ENCODE data around the gene ANKRD40. TPM values are rescaled to one million over a fixed set of nuclear protein-coding genes. Genes with fewer than 3 reads are reported as not detected.

The ANKRD40 gene, protein sequence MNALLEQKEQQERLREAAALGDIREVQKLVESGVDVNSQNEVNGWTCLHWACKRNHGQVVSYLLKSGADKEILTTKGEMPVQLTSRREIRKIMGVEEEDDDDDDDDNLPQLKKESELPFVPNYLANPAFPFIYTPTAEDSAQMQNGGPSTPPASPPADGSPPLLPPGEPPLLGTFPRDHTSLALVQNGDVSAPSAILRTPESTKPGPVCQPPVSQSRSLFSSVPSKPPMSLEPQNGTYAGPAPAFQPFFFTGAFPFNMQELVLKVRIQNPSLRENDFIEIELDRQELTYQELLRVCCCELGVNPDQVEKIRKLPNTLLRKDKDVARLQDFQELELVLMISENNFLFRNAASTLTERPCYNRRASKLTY
- total RNA-seq: 38.4 and 41.1 TPM in 2 replicates
- long read RNA-seq, full-length matches to known transcripts: 5 of 9 reads
- long read RNA-seq, partial matches to known transcripts: 1 of 9 reads
- long read RNA-seq, other reads (novel, unspliced or antisense): 3 of 9 reads

DNA sequence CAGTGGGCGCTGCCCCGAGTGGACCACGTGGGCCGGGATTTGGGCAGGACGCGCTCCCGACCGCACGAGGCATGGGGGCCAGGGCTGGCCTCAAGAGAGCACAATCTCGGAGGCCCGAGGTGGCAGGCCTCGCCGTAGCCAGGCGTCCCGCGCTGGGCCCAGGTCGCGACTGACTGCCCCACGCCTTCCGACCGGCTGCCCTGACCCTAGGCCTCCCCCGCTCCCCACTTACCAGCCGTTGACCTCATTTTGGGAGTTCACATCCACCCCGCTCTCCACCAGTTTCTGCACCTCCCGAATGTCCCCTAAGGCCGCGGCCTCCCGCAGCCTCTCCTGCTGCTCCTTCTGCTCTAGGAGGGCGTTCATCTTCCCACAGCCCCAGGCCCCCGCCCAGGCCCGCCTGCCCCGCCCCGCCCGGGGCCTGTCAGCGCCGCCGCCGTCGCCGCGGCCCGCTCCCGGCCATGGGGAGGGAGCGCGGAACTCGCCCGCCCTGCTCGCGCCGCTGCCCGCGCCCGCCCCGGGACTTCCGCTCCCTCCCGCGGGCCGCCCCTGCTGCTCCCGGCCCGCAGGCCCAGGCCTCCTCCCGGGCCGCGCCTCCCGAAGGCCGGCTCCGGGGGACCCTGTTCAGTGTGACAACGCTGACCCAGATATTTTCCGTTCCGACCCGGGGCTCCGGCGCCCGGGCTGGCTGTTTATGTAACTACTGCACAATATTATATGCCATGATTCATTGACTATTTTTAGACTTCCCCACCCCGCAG lies at the start of gene ANKRD40:
ANKRD40 (minus strand) TSS at position 626 of the 761 bp plus-strand sequence; CDS start at position 366, 260 bp downstream.
- peaks cover 7% of the 10 kb centered on the region for H3K36me3 Mint-ChIP-seq (ENCODE audit: unreplicated experiment)
- DNase-seq (ENCODE audit: extremely low spot score, unreplicated experiment): peak; percentile 96
- peaks cover 3% of the 10 kb centered on the region for H3K27me3 Mint-ChIP-seq (ENCODE audit: unreplicated experiment)
- peak within 1 kb of the TSS; percentile 97 for H3K27ac Mint-ChIP-seq (ENCODE audit: unreplicated experiment)
- no peaks in the 10 kb centered on the region for H3K9me3 Mint-ChIP-seq (ENCODE audit: unreplicated experiment)
- peak within 1 kb of the TSS; percentile 93 for H3K4me3 Mint-ChIP-seq (ENCODE audit: unreplicated experiment)
- TF ChIP-seq, protein P1, sequence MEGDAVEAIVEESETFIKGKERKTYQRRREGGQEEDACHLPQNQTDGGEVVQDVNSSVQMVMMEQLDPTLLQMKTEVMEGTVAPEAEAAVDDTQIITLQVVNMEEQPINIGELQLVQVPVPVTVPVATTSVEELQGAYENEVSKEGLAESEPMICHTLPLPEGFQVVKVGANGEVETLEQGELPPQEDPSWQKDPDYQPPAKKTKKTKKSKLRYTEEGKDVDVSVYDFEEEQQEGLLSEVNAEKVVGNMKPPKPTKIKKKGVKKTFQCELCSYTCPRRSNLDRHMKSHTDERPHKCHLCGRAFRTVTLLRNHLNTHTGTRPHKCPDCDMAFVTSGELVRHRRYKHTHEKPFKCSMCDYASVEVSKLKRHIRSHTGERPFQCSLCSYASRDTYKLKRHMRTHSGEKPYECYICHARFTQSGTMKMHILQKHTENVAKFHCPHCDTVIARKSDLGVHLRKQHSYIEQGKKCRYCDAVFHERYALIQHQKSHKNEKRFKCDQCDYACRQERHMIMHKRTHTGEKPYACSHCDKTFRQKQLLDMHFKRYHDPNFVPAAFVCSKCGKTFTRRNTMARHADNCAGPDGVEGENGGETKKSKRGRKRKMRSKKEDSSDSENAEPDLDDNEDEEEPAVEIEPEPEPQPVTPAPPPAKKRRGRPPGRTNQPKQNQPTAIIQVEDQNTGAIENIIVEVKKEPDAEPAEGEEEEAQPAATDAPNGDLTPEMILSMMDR (IDR thresholded peaks at IDR 0.05): no peak
- H3K4me1 Mint-ChIP-seq (ENCODE audit: unreplicated experiment): peaks cover 42% of the 10 kb centered on the region

DNA sequence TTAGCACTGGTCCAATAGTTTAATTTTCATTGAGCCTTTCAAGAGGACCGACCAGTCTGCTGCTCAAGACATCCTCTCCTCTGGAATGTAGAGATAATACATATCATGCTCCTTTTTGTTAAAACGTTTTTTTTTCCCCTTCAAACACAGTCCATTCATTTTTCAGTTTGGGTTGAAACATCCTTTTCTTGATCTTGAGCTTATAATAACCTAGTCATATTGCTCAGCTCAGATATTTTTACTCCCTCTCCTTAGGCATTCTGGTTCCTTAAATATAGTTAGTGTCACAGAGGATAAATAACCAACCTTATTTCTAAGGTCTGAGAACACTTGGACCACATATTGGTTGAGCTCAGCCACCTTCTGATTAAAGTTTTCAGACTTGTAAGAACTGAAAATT lies 46.8 kb upstream of the ANKRD40 start:
- no peaks in the 10 kb centered on the region for H3K27me3 Mint-ChIP-seq (ENCODE audit: unreplicated experiment)

DNA sequence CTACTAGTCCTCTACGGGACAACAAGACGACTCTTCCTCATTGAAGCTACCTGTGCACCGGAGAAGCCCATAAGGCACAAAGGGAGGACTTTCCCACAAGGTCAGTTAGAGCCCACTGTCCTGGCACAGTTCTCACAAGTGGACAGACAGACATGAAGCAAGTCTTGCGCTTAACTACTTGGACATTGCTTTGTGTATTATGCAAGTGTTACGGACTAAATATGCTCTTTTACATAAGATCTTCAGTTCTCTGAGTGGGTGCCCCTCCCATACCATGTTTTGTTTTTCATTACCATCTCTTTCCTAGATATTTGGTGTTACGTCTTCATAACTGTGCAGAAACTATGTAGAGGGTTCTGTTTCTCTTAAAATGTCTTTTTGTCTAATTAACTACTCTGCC lies 41.5 kb upstream of the ANKRD40 start:
- H3K4me3 Mint-ChIP-seq (ENCODE audit: unreplicated experiment): no peak overlapping the region
- H3K36me3 Mint-ChIP-seq (ENCODE audit: unreplicated experiment): peaks cover 71% of the 10 kb centered on the region
- no peak for DNase-seq (ENCODE audit: extremely low spot score, unreplicated experiment)
- peak overlapping the region; percentile 0 for H3K27ac Mint-ChIP-seq (ENCODE audit: unreplicated experiment)
- H3K27me3 Mint-ChIP-seq (ENCODE audit: unreplicated experiment): no peaks in the 10 kb centered on the region
- TF ChIP-seq, protein P1 (IDR thresholded peaks at IDR 0.05): no peak
- peaks cover 5% of the 10 kb centered on the region for H3K4me1 Mint-ChIP-seq (ENCODE audit: unreplicated experiment)
- H3K9me3 Mint-ChIP-seq (ENCODE audit: unreplicated experiment): no peaks in the 10 kb centered on the region

More for the DNA sequence above, 46.8 kb upstream of the ANKRD40 start:
- no peak overlapping the region for H3K4me3 Mint-ChIP-seq (ENCODE audit: unreplicated experiment)
- H3K27ac Mint-ChIP-seq (ENCODE audit: unreplicated experiment): no peak overlapping the region
- no peaks in the 10 kb centered on the region for H3K9me3 Mint-ChIP-seq (ENCODE audit: unreplicated experiment)
- no peak for DNase-seq (ENCODE audit: extremely low spot score, unreplicated experiment)
- no peaks in the 10 kb centered on the region for H3K4me1 Mint-ChIP-seq (ENCODE audit: unreplicated experiment)
- TF ChIP-seq, protein P1 (IDR thresholded peaks at IDR 0.05): no peak
- peaks cover 46% of the 10 kb centered on the region for H3K36me3 Mint-ChIP-seq (ENCODE audit: unreplicated experiment)

DNA sequence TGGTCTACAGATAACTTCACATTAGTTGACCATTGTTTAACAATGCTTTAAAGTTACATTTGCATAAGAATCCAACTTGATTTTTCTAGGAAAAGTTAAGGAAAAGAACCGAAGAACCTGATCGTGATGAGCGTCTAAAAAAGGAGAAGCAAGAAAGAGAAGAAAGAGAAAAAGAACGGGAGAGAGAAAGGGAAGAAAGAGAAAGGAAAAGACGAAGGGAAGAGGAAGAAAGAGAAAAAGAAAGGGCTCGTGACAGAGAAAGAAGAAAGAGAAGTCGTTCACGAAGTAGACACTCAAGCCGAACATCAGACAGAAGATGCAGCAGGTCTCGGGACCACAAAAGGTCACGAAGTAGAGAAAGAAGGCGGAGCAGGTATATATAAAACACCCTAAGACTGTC lies 37.9 kb upstream of the ANKRD40 start:
- Mint-ChIP-seq H3K27me3 (ENCODE audit: unreplicated experiment) (no peaks in the 10 kb centered on the region), H3K4me1 (ENCODE audit: unreplicated experiment) (peaks cover 5% of the 10 kb centered on the region), H3K36me3 (ENCODE audit: unreplicated experiment) (peaks cover 75% of the 10 kb centered on the region), H3K9me3 (ENCODE audit: unreplicated experiment) (no peaks in the 10 kb centered on the region), H3K27ac (ENCODE audit: unreplicated experiment) (no peak overlapping the region), H3K4me3 (ENCODE audit: unreplicated experiment) (no peak overlapping the region)
- no peak for DNase-seq (ENCODE audit: extremely low spot score, unreplicated experiment)
- TF ChIP-seq, protein P1 (IDR thresholded peaks at IDR 0.05): no peak

DNA sequence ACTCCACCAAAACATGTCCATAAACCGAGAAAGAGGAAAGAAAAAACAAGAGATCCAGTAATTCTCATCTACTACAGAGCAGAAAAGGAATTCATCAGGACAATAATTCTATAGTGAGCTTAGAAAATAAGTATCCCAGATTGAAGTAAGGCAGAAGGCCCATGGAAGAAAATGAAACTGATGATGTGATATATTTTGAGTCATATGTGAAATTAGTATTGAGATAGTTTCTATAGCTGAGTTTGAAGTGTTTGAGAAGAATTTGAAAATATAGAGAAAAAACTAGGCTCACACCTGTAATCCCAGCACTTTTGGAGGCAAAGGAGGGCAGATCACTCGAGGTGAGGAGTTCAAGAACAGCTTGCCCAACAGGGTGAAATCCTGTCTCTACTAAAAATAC lies 31.4 kb upstream of the ANKRD40 start:
- no peak overlapping the region for H3K4me3 Mint-ChIP-seq (ENCODE audit: unreplicated experiment)
- TF ChIP-seq, protein P1 (IDR thresholded peaks at IDR 0.05): no peak
- H3K27ac Mint-ChIP-seq (ENCODE audit: unreplicated experiment): no peak overlapping the region
- H3K4me1 Mint-ChIP-seq (ENCODE audit: unreplicated experiment): peaks cover 17% of the 10 kb centered on the region
- H3K27me3 Mint-ChIP-seq (ENCODE audit: unreplicated experiment): no peaks in the 10 kb centered on the region
- H3K9me3 Mint-ChIP-seq (ENCODE audit: unreplicated experiment): no peaks in the 10 kb centered on the region
- H3K36me3 Mint-ChIP-seq (ENCODE audit: unreplicated experiment): peaks cover 40% of the 10 kb centered on the region
- DNase-seq (ENCODE audit: extremely low spot score, unreplicated experiment): no peak
